HL-60 (cell line): ENCODE results near the gene CISD3.

Experiments
- POLR2AphosphoS5 ChIP-seq: IDR thresholded peaks from 2 replicates; pipeline ENCODE4 v1.6.1; 2012; ENCODE audit warnings: low read depth
- TF ChIP-seq, protein P1 (sequence below): IDR thresholded peaks from one replicate; pipeline ENCODE4 v1.5.1; 2011; ENCODE audit warnings: low read length, control low read depth, inconsistent platforms; ENCODE audit not compliant: insufficient read depth

DNA sequence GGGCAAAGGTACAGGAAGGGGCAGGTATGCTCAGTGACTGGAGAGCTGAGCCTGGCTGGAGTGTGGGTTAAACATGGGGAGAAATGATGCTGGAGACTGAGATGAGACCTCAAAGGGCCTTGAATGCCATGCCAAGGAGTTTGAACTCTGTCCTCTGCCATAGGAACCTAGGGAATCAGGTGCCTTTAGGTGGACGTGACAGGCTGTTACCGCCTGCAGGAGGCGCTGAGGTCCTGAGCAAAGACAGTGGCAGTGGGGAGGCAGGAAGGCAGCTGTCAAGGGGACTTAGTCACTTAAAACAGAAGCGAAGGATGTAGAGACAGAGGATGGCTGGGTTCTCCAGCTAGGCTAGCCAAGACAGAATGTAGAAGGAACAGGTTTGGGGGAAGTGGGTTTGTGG is 31.5 kb downstream of the CISD3 start:
- TF ChIP-seq, protein P1, sequence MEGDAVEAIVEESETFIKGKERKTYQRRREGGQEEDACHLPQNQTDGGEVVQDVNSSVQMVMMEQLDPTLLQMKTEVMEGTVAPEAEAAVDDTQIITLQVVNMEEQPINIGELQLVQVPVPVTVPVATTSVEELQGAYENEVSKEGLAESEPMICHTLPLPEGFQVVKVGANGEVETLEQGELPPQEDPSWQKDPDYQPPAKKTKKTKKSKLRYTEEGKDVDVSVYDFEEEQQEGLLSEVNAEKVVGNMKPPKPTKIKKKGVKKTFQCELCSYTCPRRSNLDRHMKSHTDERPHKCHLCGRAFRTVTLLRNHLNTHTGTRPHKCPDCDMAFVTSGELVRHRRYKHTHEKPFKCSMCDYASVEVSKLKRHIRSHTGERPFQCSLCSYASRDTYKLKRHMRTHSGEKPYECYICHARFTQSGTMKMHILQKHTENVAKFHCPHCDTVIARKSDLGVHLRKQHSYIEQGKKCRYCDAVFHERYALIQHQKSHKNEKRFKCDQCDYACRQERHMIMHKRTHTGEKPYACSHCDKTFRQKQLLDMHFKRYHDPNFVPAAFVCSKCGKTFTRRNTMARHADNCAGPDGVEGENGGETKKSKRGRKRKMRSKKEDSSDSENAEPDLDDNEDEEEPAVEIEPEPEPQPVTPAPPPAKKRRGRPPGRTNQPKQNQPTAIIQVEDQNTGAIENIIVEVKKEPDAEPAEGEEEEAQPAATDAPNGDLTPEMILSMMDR, result peak; percentile 13
- no peak for TF ChIP-seq POLR2AphosphoS5
